ENCODE data around the gene STX3.

DNA sequence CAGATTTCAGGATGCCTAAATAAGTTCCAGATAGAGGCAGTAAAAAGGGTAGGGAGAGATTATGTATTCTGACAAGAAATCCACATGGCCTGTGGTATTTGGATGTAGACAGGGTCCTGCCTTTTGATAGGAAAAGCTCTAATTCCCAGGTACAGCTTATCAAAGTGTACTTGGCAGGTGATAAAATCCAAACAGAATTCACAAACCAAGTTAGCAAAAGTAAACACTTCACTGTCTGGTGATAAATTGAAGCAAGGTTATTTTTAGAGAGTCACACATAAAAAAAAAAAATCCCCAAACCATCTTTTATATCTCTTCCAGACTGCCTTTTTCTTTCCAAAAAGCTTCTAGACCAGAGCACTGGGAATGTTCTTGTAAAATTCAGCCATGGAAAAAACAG lies 84.4 kb downstream of the STX3 start:
- TF ChIP-seq EZH2phosphoT487 (IDR thresholded peaks at IDR 0.05; ENCODE audit: insufficient read depth, low read depth) (no peak), EZH2 (IDR thresholded peaks at IDR 0.05; ENCODE audit: insufficient read depth, poor library complexity, severe bottlenecking) (no peak)

Data from GM23248 (cell line).